ENCODE results near the gene MFN2.

The MFN2 gene

DNA sequence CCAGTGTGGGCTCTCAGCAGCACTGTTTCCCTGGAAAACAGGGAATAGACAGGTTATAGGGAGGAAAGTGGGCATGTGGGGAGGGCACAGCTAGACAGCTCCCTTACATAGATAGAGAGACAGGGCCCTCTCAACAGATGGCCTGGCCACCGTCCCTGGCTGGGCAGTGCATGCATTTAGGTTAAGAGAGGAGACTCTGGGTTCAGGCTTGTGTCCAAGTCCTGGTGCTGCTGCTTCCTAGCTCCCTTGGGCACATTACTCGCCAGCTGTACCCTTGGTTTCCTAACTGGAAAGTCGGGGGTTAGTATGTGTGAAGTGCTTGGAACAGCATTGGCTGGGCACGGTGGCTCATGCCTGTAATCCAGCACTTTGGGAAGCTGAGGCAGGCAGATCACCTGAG, 36.6 kb upstream of the MFN2 start:
- Histone ChIP-seq H3K4me1 (ENCODE audit: control insufficient read depth, low read depth, low read length) (peaks cover 5% of the 10 kb centered on the region), H2BK120ac (ENCODE audit: low read depth, low read length) (no peak overlapping the region), H3K4me2 (ENCODE audit: low read length) (no peak overlapping the region), H3K27ac (ENCODE audit: low read depth, low read length) (no peak overlapping the region), H4K5ac (ENCODE audit: low read length) (no peak overlapping the region), H3K4me3 (ENCODE audit: low read length) (no peak overlapping the region), H4K8ac (ENCODE audit: low read depth, low read length) (no peak overlapping the region), H3K18ac (ENCODE audit: low read length) (no peak overlapping the region), H3K79me1 (ENCODE audit: low read length) (no peaks in the 10 kb centered on the region), H3K23ac (ENCODE audit: low read length) (no peak overlapping the region), H3K79me2 (ENCODE audit: control insufficient read depth, insufficient read depth, low read length) (no peaks in the 10 kb centered on the region), H3K9ac (ENCODE audit: low read length) (no peak overlapping the region), H3K56ac (ENCODE audit: low read length) (no peak overlapping the region), H3K4ac (ENCODE audit: low read depth, low read length) (no peak overlapping the region), H2AK5ac (ENCODE audit: low read length) (no peak overlapping the region), H3K27me3 (ENCODE audit: insufficient read depth, low read length, poor library complexity) (no peaks in the 10 kb centered on the region), H2BK5ac (ENCODE audit: low read length) (no peak overlapping the region), H2BK15ac (replicated peaks; ENCODE audit: low read depth) (no peak overlapping the region), H3K36me3 (ENCODE audit: control insufficient read depth, insufficient read depth, low read length) (peaks cover 1% of the 10 kb centered on the region)
- no peak for DNase-seq
- no CpG with 5 or more reads among the region's 4 CpGs for WGBS (ENCODE audit: extremely low coverage, insufficient coverage, low lambda C conversion rate)

- no peak overlapping the region for H2BK120ac ChIP-seq (ENCODE audit: low read depth, low read length)
- no peak overlapping the region for H4K5ac ChIP-seq (ENCODE audit: low read length)
- WGBS (ENCODE audit: extremely low coverage, insufficient coverage, low lambda C conversion rate), result no CpG with 5 or more reads among the region's 12 CpGs
- H3K36me3 ChIP-seq (ENCODE audit: control insufficient read depth, insufficient read depth, low read length), result peaks cover 1% of the 10 kb centered on the region
- no peaks in the 10 kb centered on the region for H3K79me2 ChIP-seq (ENCODE audit: control insufficient read depth, insufficient read depth, low read length)
- DNase-seq, result peak; percentile 74
- H3K4ac ChIP-seq (ENCODE audit: low read depth, low read length), result no peak overlapping the region
- H3K4me2 ChIP-seq (ENCODE audit: low read length), result no peak overlapping the region
- H3K4me1 ChIP-seq (ENCODE audit: control insufficient read depth, low read depth, low read length), result peaks cover 2% of the 10 kb centered on the region
- no peak overlapping the region for H3K18ac ChIP-seq (ENCODE audit: low read length)
- no peak overlapping the region for H2BK15ac ChIP-seq (replicated peaks; ENCODE audit: low read depth)
- no peak overlapping the region for H2BK5ac ChIP-seq (ENCODE audit: low read length)
- H3K56ac ChIP-seq (ENCODE audit: low read length), result peak overlapping the region; percentile 35
- H4K8ac ChIP-seq (ENCODE audit: low read depth, low read length), result no peak overlapping the region
- H3K4me3 ChIP-seq (ENCODE audit: low read length), result no peak overlapping the region
- no peak overlapping the region for H3K27ac ChIP-seq (ENCODE audit: low read depth, low read length)
- no peaks in the 10 kb centered on the region for H3K79me1 ChIP-seq (ENCODE audit: low read length)
- no peaks in the 10 kb centered on the region for H3K27me3 ChIP-seq (ENCODE audit: insufficient read depth, low read length, poor library complexity)
- H3K9ac ChIP-seq (ENCODE audit: low read length), result no peak overlapping the region
- no peak overlapping the region for H3K23ac ChIP-seq (ENCODE audit: low read length)
- no peak overlapping the region for H2AK5ac ChIP-seq (ENCODE audit: low read length)
Measured at GRCh38 chr1:11944358-11944931, 35.8 kb upstream of the MFN2 start.

GRCh38 chr1:11946647-11947046, 33.6 kb upstream of the MFN2 start:
- H3K79me2 ChIP-seq (ENCODE audit: control insufficient read depth, insufficient read depth, low read length), result no peaks in the 10 kb centered on the region
- H2AK5ac ChIP-seq (ENCODE audit: low read length), result no peak overlapping the region
- no peak overlapping the region for H3K27ac ChIP-seq (ENCODE audit: low read depth, low read length)
- H3K4me2 ChIP-seq (ENCODE audit: low read length), result no peak overlapping the region
- H3K23ac ChIP-seq (ENCODE audit: low read length), result no peak overlapping the region
- no peak overlapping the region for H2BK15ac ChIP-seq (replicated peaks; ENCODE audit: low read depth)
- WGBS (ENCODE audit: extremely low coverage, insufficient coverage, low lambda C conversion rate), result no CpG with 5 or more reads among the region's 3 CpGs
- H3K79me1 ChIP-seq (ENCODE audit: low read length), result no peaks in the 10 kb centered on the region
- H3K36me3 ChIP-seq (ENCODE audit: control insufficient read depth, insufficient read depth, low read length), result peaks cover 1% of the 10 kb centered on the region
- H3K4me1 ChIP-seq (ENCODE audit: control insufficient read depth, low read depth, low read length), result peaks cover 2% of the 10 kb centered on the region
- H3K18ac ChIP-seq (ENCODE audit: low read length), result no peak overlapping the region
- H2BK120ac ChIP-seq (ENCODE audit: low read depth, low read length), result no peak overlapping the region
- no peak overlapping the region for H3K4ac ChIP-seq (ENCODE audit: low read depth, low read length)
- H2BK5ac ChIP-seq (ENCODE audit: low read length), result no peak overlapping the region
- H4K5ac ChIP-seq (ENCODE audit: low read length), result no peak overlapping the region
- H3K9ac ChIP-seq (ENCODE audit: low read length), result no peak overlapping the region
- H3K27me3 ChIP-seq (ENCODE audit: insufficient read depth, low read length, poor library complexity), result no peaks in the 10 kb centered on the region
- no peak overlapping the region for H4K8ac ChIP-seq (ENCODE audit: low read depth, low read length)
- DNase-seq, result no peak
- H3K56ac ChIP-seq (ENCODE audit: low read length), result no peak overlapping the region
- no peak overlapping the region for H3K4me3 ChIP-seq (ENCODE audit: low read length)

DNA sequence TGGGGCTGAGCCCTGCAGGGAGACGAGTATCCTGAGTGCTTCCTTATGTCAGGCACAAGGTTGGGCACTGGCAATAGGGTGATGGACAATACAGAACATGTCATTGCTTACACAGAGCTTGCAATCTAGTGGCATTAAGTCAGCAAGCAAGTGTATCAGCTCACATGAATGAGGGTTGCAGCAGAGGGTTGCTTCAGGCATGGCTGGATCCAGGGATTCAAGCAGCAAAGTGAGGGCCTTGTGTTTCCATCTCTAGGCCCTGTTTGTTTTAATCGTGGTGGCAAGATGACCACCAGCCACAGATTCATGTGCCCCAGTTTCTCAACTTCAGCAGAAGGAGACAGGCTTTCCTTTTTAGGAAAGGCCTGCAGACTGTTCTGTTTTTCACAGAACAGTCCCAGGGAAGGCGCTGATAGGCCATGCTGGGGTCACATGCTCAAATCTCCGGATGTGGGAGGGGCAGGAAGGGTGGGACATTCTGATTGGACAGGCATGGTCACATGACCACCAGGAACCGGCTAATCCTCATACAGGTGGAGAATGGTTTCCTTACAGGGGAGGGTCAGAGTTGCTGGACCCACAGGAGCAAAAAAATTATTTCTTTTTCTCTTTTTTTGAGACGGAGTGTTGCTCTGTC, 31.3 kb upstream of the MFN2 start:
- H3K18ac ChIP-seq (ENCODE audit: low read length), result no peak overlapping the region
- H3K4me2 ChIP-seq (ENCODE audit: low read length), result no peak overlapping the region
- H2BK120ac ChIP-seq (ENCODE audit: low read depth, low read length), result no peak overlapping the region
- H3K4me3 ChIP-seq (ENCODE audit: low read length), result no peak overlapping the region
- DNase-seq, result peak; percentile 66
- H2AK5ac ChIP-seq (ENCODE audit: low read length), result no peak overlapping the region
- no peak overlapping the region for H4K8ac ChIP-seq (ENCODE audit: low read depth, low read length)
- H3K27ac ChIP-seq (ENCODE audit: low read depth, low read length), result no peak overlapping the region
- H3K79me1 ChIP-seq (ENCODE audit: low read length), result no peaks in the 10 kb centered on the region
- no peak overlapping the region for H2BK15ac ChIP-seq (replicated peaks; ENCODE audit: low read depth)
- H3K27me3 ChIP-seq (ENCODE audit: insufficient read depth, low read length, poor library complexity), result no peaks in the 10 kb centered on the region
- H3K9ac ChIP-seq (ENCODE audit: low read length), result no peak overlapping the region
- no peak overlapping the region for H2BK5ac ChIP-seq (ENCODE audit: low read length)
- H3K36me3 ChIP-seq (ENCODE audit: control insufficient read depth, insufficient read depth, low read length), result peaks cover 1% of the 10 kb centered on the region
- no peak overlapping the region for H4K5ac ChIP-seq (ENCODE audit: low read length)
- H3K56ac ChIP-seq (ENCODE audit: low read length), result no peak overlapping the region
- no peaks in the 10 kb centered on the region for H3K4me1 ChIP-seq (ENCODE audit: control insufficient read depth, low read depth, low read length)
- H3K4ac ChIP-seq (ENCODE audit: low read depth, low read length), result no peak overlapping the region
- no peak overlapping the region for H3K23ac ChIP-seq (ENCODE audit: low read length)
- no CpG with 5 or more reads among the region's 6 CpGs for WGBS (ENCODE audit: extremely low coverage, insufficient coverage, low lambda C conversion rate)
- H3K79me2 ChIP-seq (ENCODE audit: control insufficient read depth, insufficient read depth, low read length), result no peaks in the 10 kb centered on the region

DNA sequence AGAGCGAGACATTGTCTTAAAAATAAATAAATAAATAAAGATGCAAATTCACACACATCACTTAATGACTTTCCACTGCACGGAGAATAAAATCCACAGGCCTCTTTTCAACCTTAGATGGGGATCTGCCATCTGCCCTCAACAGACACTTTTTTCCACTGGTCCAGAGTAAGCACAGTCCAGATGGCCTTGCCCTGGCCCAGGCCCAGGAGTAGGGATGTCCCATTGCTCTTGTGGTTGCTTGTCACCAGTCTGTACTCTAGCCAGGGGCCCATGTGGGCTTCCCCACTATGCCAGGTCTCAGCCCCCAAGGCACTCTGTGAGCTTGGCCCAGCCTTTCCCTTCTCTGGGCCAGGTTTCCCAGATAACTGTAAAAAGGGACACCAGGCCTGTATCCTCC, 28.3 kb upstream of the MFN2 start:
- Histone ChIP-seq H2BK5ac (ENCODE audit: low read length) (no peak overlapping the region), H3K56ac (ENCODE audit: low read length) (no peak overlapping the region), H3K27ac (ENCODE audit: low read depth, low read length) (no peak overlapping the region), H3K23ac (ENCODE audit: low read length) (no peak overlapping the region), H2BK120ac (ENCODE audit: low read depth, low read length) (no peak overlapping the region), H3K79me1 (ENCODE audit: low read length) (no peaks in the 10 kb centered on the region), H3K79me2 (ENCODE audit: control insufficient read depth, insufficient read depth, low read length) (no peaks in the 10 kb centered on the region), H3K9ac (ENCODE audit: low read length) (no peak overlapping the region), H2BK15ac (replicated peaks; ENCODE audit: low read depth) (no peak overlapping the region), H3K4me1 (ENCODE audit: control insufficient read depth, low read depth, low read length) (no peaks in the 10 kb centered on the region), H3K36me3 (ENCODE audit: control insufficient read depth, insufficient read depth, low read length) (peaks cover 4% of the 10 kb centered on the region), H3K4ac (ENCODE audit: low read depth, low read length) (no peak overlapping the region), H2AK5ac (ENCODE audit: low read length) (no peak overlapping the region), H3K27me3 (ENCODE audit: insufficient read depth, low read length, poor library complexity) (no peaks in the 10 kb centered on the region), H3K4me2 (ENCODE audit: low read length) (no peak overlapping the region), H3K18ac (ENCODE audit: low read length) (no peak overlapping the region), H4K8ac (ENCODE audit: low read depth, low read length) (no peak overlapping the region), H4K5ac (ENCODE audit: low read length) (no peak overlapping the region), H3K4me3 (ENCODE audit: low read length) (no peak overlapping the region)
- WGBS (ENCODE audit: extremely low coverage, insufficient coverage, low lambda C conversion rate), result no CpG with 5 or more reads among the region's 2 CpGs
- no peak for DNase-seq
